ENCODE data around the gene TRAPPC14. TPM values are rescaled to one million over a fixed set of nuclear protein-coding genes. Genes with fewer than 3 reads are reported as not detected.

The TRAPPC14 gene
- total and polyA plus RNA-seq, 2 of the 13 experiments (the other 11 are each of a cell fraction or from before 2014, with no cell fraction given) = 4.7 to 9.6 TPM

- TF ChIP-seq ATF6 (CRISPR knock-in tag; conservative IDR thresholded peaks at IDR 0.05) = 0 out of 2 replicates have a peak, but pooled peaks have one; percentile 29
- no peak for TF ChIP-seq SMAD1 (CRISPR knock-in tag; IDR thresholded peaks at IDR 0.05; ENCODE audit: borderline replicate concordance, low read depth)
- TF ChIP-seq ZNF546 (CRISPR knock-in tag; conservative IDR thresholded peaks at IDR 0.05) = peak; percentile 47; the same call in 1 of the 2 replicates
- no peak for TF ChIP-seq ZNF451 (CRISPR knock-in tag; IDR thresholded peaks at IDR 0.05)
- TF ChIP-seq ADNP (CRISPR knock-in tag; IDR thresholded peaks at IDR 0.05) = no peak
- TF ChIP-seq NCOR1 (IDR thresholded peaks at IDR 0.05; ENCODE audit: borderline replicate concordance, low read length) = no peak
- TF ChIP-seq WIZ (CRISPR knock-in tag; IDR thresholded peaks at IDR 0.05) = no peak
- TF ChIP-seq ZNF326 (CRISPR knock-in tag; IDR thresholded peaks at IDR 0.05; ENCODE audit: borderline replicate concordance) = no peak
- 0 out of 2 replicates have a peak, but pooled peaks have one; percentile 39 for TF ChIP-seq HMGXB3 (CRISPR knock-in tag; IDR thresholded peaks at IDR 0.05; ENCODE audit: borderline replicate concordance)
- TF ChIP-seq RFX5 (IDR thresholded peaks at IDR 0.05; ENCODE audit: low read depth, low read length) = no peak
- no peak for TF ChIP-seq ZMYM2 (CRISPR knock-in tag; IDR thresholded peaks at IDR 0.05)
- TF ChIP-seq XBP1 (CRISPR knock-in tag; IDR thresholded peaks at IDR 0.05) = 0 out of 2 replicates have a peak, but pooled peaks have one; percentile 34
- TF ChIP-seq ZNF30 (CRISPR knock-in tag; IDR thresholded peaks at IDR 0.05) = no peak
- TF ChIP-seq KAT7 (CRISPR knock-in tag; IDR thresholded peaks at IDR 0.05; ENCODE audit: borderline replicate concordance) = peak; percentile 31; the same call in 1 of the 2 replicates
- no peak for TF ChIP-seq ZNF24 (IDR thresholded peaks at IDR 0.05)
- TF ChIP-seq SMC3 (IDR thresholded peaks at IDR 0.05; ENCODE audit: low read length) = no peak
- TF ChIP-seq KDM4B (CRISPR knock-in tag; IDR thresholded peaks at IDR 0.05) = no peak
- TF ChIP-seq MTA1 (CRISPR knock-in tag; IDR thresholded peaks at IDR 0.05; ENCODE audit: borderline replicate concordance) = no peak
- TF ChIP-seq MXD1 (CRISPR knock-in tag; IDR thresholded peaks at IDR 0.05) = no peak
- TF ChIP-seq SOX13 (IDR thresholded peaks at IDR 0.05) = no peak
- TF ChIP-seq SOX13 (CRISPR knock-in tag; conservative IDR thresholded peaks at IDR 0.05 in 1 of 2, IDR thresholded peaks at IDR 0.05 in 1 of 2) = no peak
- peak; percentile 76; the same call in 1 of the 2 replicates for TF ChIP-seq PBX3 (CRISPR knock-in tag; IDR thresholded peaks at IDR 0.05; ENCODE audit: borderline replicate concordance)
Measured at GRCh38 chr7:100119072-100119969, 39.2 kb downstream of the TRAPPC14 start, which contains the start of the genes CNPY4 and TAF6 (continued).

Data from HepG2 (cell line).